ENCODE results near the gene SELENOW. TPM values are rescaled to one million over a fixed set of nuclear protein-coding genes. Genes with fewer than 3 reads are reported as not detected.
A peak's percentile ranks its signal among the peaks of the same experiment; 100 is the strongest.
"Not testable (repeated sequence)": the region's sequence is repeated elsewhere in the genome, so short reads cannot be mapped to it uniquely, and the experiment has no call there.

The SELENOW gene
- total RNA-seq, 2 experiments from 2014 or later = 105 to 106 TPM

DNA sequence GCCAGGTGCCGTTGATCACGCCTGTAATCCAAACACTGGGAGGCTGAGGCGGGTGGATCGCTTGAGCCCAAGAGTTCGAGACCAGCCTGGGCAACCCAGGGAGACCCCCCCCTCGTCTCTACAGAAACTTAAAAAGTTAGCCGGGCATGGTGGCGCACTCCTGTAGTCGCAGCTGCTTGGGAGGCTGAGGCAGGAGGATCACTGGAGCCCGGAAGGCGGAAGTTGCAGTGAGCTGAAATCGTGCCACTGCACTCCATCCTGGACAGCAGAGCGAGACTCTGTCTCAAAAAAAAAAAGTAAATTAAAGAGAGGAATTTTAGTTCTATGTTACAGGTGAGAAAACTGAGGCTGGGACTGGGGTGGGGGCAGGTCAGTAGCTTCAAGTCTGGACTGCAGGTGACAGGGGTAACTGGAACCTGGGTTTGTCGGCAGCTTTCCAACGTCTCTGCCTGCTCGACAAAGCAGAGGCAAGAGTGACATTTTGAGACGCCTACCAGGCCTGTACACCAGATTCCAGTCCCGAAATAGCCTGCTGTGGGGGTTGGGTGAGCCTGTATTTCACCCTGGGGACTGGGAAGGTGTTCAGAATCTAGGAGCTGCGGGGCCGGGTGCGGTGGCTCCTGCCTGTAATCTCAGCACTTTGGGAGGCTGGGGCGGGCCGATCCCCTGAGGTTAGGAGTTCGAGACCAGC is 1.2 kb downstream of the SELENOW start:
- no peaks in the 10 kb centered on the region for H3K27me3 Mint-ChIP-seq
- ATAC-seq = no peak
- POLR2A ChIA-PET = interaction anchor here (1.1 to 1.5 kb wide), 3 partner anchors 9 to 34 kb away, joined by 4 to 5 read pairs (median 4); partner anchors contain the start of gene NOP53
- H3K27ac Mint-ChIP-seq = peak overlapping the region; percentile 80
- no peaks in the 10 kb centered on the region for H3K9me3 Mint-ChIP-seq
- H3K4me1 Mint-ChIP-seq (ENCODE audit: low read depth) = peaks cover 28% of the 10 kb centered on the region
- H3K36me3 Mint-ChIP-seq (ENCODE audit: low read depth) = peaks cover 25% of the 10 kb centered on the region
- no peak for DNase-seq
- H3K4me3 Mint-ChIP-seq = peak overlapping the region; percentile 96
- CTCF ChIA-PET = interaction anchor here (0.9 kb wide), 1 partner anchor 67 kb away, joined by 3 read pairs; no protein-coding TSS in a partner anchor
- intact Hi-C loops (cut with micrococcal nuclease) = no loop called here
- TF ChIP-seq, protein P1, sequence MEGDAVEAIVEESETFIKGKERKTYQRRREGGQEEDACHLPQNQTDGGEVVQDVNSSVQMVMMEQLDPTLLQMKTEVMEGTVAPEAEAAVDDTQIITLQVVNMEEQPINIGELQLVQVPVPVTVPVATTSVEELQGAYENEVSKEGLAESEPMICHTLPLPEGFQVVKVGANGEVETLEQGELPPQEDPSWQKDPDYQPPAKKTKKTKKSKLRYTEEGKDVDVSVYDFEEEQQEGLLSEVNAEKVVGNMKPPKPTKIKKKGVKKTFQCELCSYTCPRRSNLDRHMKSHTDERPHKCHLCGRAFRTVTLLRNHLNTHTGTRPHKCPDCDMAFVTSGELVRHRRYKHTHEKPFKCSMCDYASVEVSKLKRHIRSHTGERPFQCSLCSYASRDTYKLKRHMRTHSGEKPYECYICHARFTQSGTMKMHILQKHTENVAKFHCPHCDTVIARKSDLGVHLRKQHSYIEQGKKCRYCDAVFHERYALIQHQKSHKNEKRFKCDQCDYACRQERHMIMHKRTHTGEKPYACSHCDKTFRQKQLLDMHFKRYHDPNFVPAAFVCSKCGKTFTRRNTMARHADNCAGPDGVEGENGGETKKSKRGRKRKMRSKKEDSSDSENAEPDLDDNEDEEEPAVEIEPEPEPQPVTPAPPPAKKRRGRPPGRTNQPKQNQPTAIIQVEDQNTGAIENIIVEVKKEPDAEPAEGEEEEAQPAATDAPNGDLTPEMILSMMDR (IDR thresholded peaks at IDR 0.05) = no peak

DNA sequence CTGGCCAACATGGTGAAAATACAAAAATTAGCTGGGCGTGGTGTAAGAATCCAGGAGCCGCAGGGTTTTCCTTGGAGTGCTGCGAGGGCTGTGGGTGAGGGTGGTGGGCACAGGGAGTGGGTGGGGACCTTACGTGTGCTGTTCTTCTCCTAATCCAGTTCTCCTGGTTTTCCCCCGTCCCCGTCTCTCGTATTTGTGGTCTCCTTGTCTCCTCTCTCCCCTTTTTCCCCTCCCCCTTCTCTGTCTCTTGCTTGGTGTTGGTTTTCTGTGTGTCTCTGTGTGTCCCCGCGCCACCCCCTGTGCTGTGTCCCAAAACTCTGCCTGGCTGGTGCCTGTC is 1.7 kb downstream of the SELENOW start:
- TF ChIP-seq, protein P1 (IDR thresholded peaks at IDR 0.05) = no peak
- peak overlapping the region; percentile 44 for H3K27ac Mint-ChIP-seq
- H3K9me3 Mint-ChIP-seq = no peaks in the 10 kb centered on the region
- no peak for ATAC-seq
- no peaks in the 10 kb centered on the region for H3K27me3 Mint-ChIP-seq
- intact Hi-C loops (cut with micrococcal nuclease) = no loop called here
- H3K36me3 Mint-ChIP-seq (ENCODE audit: low read depth) = peaks cover 25% of the 10 kb centered on the region
- POLR2A ChIA-PET = interaction anchor here (1.1 to 1.5 kb wide), 3 partner anchors 8 to 34 kb away, joined by 4 to 5 read pairs (median 4); partner anchors contain the start of gene NOP53
- H3K4me1 Mint-ChIP-seq (ENCODE audit: low read depth) = peaks cover 28% of the 10 kb centered on the region
- CTCF ChIA-PET = interaction anchor here (0.9 kb wide), 1 partner anchor 67 kb away, joined by 3 read pairs; no protein-coding TSS in a partner anchor
- H3K4me3 Mint-ChIP-seq = peak overlapping the region; percentile 96
- no peak for DNase-seq

DNA sequence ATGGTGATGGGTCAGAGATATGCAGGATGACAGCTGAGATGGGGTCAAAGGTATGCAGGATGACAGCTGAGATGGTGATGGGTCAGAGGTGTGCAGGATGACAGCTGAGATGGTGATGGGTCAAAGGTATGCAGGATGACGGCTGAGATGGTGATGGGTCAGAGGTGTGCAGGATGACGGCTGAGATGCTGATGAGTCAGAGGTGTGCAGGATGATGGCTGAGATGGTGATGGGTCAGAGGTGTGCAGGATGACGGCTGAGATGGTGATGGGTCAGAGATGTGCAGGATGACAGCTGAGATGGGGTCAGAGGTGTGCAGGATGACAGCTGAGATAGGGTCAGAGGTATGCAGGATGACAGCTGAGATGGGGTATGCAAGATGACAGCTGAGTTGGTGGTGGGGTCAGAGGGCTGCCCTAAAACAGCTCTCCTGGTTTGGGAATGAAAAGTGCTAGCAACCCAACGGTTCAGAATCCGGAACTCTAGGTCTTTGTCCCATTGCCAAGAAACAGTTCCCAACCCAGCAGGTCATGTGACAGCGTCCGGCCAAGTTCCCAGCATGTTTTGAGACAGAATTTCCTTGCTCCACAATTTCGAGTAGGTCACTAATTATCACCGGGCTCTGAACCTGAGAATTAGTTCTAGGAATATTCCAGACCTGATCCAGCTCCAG is 3.2 kb downstream of the SELENOW start:
- TF ChIP-seq, protein P1 (IDR thresholded peaks at IDR 0.05) = no peak
- intact Hi-C loops (cut with micrococcal nuclease) = no loop called here
- POLR2A ChIA-PET = interaction anchor here (0.6 to 1.3 kb wide), 2 partner anchors 17 to 37 kb away, joined by 3 to 5 read pairs; partner anchors contain the start of gene NOP53
- DNase-seq (no peak), ATAC-seq (no peak)
- peaks cover 28% of the 10 kb centered on the region for H3K4me1 Mint-ChIP-seq (ENCODE audit: low read depth)
- peaks cover 27% of the 10 kb centered on the region for H3K36me3 Mint-ChIP-seq (ENCODE audit: low read depth)
- H3K27ac Mint-ChIP-seq = peak overlapping the region; percentile 13
- CTCF ChIA-PET = interaction anchor here (1.3 to 3.2 kb wide), 3 partner anchors 9 to 75 kb away, joined by 5 to 12 read pairs (median 6); no protein-coding TSS in a partner anchor
- H3K27me3 Mint-ChIP-seq = no peaks in the 10 kb centered on the region
- no peaks in the 10 kb centered on the region for H3K9me3 Mint-ChIP-seq
- H3K4me3 Mint-ChIP-seq = no peak overlapping the region

DNA sequence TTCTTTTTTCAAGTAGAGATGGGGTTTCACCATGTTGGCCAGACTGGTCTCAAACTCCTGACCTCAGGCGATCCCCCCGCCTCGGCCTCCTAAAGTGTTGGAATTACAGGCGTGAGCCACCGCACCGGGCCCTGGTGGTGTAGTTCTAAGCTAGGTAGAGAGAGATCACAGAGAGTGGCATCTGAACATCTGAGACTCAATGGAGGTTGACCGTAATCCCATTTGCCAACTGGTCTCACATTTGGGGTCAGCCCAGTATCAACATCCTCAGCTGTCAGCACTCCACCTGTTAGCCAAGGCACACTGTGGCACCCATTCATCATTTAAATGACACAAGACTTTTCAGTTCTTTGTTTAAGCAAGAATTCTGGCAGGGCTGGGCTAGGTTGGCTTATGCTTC is 8.1 kb downstream of the SELENOW start:
- TF ChIP-seq, protein P1 (IDR thresholded peaks at IDR 0.05) = no peak
- H3K4me1 Mint-ChIP-seq (ENCODE audit: low read depth) = peaks cover 7% of the 10 kb centered on the region
- H3K4me3 Mint-ChIP-seq = no peak overlapping the region
- intact Hi-C loops (cut with micrococcal nuclease) = no loop called here
- peaks cover 21% of the 10 kb centered on the region for H3K36me3 Mint-ChIP-seq (ENCODE audit: low read depth)
- no peaks in the 10 kb centered on the region for H3K9me3 Mint-ChIP-seq
- no peak for ATAC-seq
- H3K27ac Mint-ChIP-seq = no peak overlapping the region
- H3K27me3 Mint-ChIP-seq = no peaks in the 10 kb centered on the region
- POLR2A ChIA-PET = interaction anchor here (0.9 kb wide), 1 partner anchor 19 kb away, joined by 3 read pairs; no protein-coding TSS in a partner anchor
- CTCF ChIA-PET = interaction anchor here (1.5 to 2.1 kb wide), 2 partner anchors 20 to 21 kb away, joined by 3 to 9 read pairs; no protein-coding TSS in a partner anchor
- no peak for DNase-seq

DNA sequence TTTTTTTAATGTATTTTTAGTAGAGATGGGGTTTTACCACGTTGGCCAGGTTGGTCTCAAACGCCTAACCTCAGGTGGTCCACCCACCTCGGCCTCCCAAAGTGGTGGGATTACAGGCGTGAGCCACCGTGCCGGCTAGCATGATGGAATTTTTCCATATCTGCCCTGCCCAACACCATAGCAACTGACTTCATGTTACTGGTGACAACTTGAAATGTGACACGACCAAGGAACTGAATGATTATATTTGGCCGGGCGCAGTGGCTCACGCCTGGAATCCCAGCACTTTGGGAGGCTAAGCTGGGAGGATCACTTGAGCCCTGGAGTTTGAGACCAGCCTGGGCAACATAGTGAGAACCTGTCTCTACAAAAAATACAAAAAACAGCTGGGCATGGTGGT is 8.8 kb downstream of the SELENOW start:
- CTCF ChIA-PET = interaction anchor here (2.1 kb wide), 1 partner anchor 22 kb away, joined by 9 read pairs; no protein-coding TSS in a partner anchor
- H3K9me3 Mint-ChIP-seq; H3K27me3 Mint-ChIP-seq; H3K27ac Mint-ChIP-seq; H3K4me1 Mint-ChIP-seq (ENCODE audit: low read depth); H3K4me3 Mint-ChIP-seq; DNase-seq; intact Hi-C loops (cut with micrococcal nuclease); POLR2A ChIA-PET; ATAC-seq: not testable (repeated sequence)
- peaks cover 15% of the 10 kb centered on the region for H3K36me3 Mint-ChIP-seq (ENCODE audit: low read depth)

DNA sequence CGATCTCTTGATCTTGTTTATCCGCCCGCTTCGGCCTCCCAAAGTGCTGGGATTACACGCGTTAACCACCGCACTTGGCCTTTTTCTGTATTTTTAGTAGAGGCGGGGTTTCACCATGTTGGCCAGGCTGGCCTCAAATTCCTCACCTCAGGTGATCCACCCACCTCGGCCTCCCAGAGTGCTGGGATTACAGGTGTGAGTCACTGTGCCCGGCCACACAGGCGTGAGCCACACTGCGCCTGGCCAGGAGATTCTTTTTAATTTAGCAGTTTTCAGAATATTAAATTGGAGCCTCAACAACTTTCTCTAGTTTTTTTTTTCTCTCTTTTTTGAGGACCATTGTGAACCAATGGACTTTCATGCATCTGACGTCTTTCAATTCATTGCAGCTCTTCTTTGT is 11.3 kb downstream of the SELENOW start:
- H3K4me3 Mint-ChIP-seq; POLR2A ChIA-PET; DNase-seq; H3K4me1 Mint-ChIP-seq (ENCODE audit: low read depth); H3K9me3 Mint-ChIP-seq; ATAC-seq; H3K36me3 Mint-ChIP-seq (ENCODE audit: low read depth); intact Hi-C loops (cut with micrococcal nuclease); H3K27ac Mint-ChIP-seq; H3K27me3 Mint-ChIP-seq: not testable (repeated sequence)
- CTCF ChIA-PET = interaction anchor here (0.7 to 3.3 kb wide), 18 partner anchors 8 to 164 kb away, joined by 3 to 15 read pairs (median 4); partner anchors contain the start of gene EHD2

Measured in activated CD8-positive, alpha-beta T cell treated with anti-CD3 and anti-CD28 coated beads for 36 hours (primary cell).